Measurements from ENCODE around the gene MEIS2.

DNA sequence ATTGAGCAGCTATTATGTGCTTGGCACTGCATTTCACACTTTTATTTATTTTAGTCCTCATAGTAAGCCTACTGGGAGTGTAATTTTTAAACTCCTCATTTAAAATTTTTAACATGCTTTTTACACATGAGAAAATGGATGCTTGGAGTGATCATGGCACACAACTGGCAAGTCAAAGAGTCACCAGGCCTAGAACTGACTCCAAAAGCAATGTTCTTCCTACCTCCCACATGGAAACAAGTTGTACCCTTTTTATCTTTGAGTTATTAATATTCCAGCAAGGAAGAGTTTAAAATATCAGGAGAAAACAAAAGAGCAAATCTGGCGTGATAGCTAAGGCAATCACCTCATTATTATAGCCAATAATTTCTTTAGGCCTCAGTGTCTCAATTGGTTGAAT is 100.6 kb downstream of the MEIS2 start:
- TF ChIP-seq POLR2AphosphoS5 (IDR thresholded peaks at IDR 0.05; ENCODE audit: low read depth) (no peak), CTCF (conservative IDR thresholded peaks at IDR 0.05; ENCODE audit: low read depth in 2 of 2) (no peak), STAT1 (IDR thresholded peaks at IDR 0.05; ENCODE audit: unreplicated experiment) (no peak), EZH2 (IDR thresholded peaks at IDR 0.05; ENCODE audit: low read depth, unreplicated experiment) (no peak), ETS1 (IDR thresholded peaks at IDR 0.05) (no peak)
- TF ChIP-seq, protein P1, sequence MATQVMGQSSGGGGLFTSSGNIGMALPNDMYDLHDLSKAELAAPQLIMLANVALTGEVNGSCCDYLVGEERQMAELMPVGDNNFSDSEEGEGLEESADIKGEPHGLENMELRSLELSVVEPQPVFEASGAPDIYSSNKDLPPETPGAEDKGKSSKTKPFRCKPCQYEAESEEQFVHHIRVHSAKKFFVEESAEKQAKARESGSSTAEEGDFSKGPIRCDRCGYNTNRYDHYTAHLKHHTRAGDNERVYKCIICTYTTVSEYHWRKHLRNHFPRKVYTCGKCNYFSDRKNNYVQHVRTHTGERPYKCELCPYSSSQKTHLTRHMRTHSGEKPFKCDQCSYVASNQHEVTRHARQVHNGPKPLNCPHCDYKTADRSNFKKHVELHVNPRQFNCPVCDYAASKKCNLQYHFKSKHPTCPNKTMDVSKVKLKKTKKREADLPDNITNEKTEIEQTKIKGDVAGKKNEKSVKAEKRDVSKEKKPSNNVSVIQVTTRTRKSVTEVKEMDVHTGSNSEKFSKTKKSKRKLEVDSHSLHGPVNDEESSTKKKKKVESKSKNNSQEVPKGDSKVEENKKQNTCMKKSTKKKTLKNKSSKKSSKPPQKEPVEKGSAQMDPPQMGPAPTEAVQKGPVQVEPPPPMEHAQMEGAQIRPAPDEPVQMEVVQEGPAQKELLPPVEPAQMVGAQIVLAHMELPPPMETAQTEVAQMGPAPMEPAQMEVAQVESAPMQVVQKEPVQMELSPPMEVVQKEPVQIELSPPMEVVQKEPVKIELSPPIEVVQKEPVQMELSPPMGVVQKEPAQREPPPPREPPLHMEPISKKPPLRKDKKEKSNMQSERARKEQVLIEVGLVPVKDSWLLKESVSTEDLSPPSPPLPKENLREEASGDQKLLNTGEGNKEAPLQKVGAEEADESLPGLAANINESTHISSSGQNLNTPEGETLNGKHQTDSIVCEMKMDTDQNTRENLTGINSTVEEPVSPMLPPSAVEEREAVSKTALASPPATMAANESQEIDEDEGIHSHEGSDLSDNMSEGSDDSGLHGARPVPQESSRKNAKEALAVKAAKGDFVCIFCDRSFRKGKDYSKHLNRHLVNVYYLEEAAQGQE (IDR thresholded peaks at IDR 0.05; ENCODE audit: unreplicated experiment), result no peak
